IMR-90 (cell line): Measurements from ENCODE around the gene DENND6A.

Experiments used
- POLR2A ChIP-seq: IDR thresholded peaks from 2 replicates; pipeline ENCODE4 v1.6.1; 2012; ENCODE audit warnings: mild to moderate bottlenecking, low read depth, low read length
- RAD21 ChIP-seq: IDR thresholded peaks from 2 replicates; pipeline ENCODE4 v1.6.1; 2012; ENCODE audit warnings: low read length, improper control_type of control experiment

DNA sequence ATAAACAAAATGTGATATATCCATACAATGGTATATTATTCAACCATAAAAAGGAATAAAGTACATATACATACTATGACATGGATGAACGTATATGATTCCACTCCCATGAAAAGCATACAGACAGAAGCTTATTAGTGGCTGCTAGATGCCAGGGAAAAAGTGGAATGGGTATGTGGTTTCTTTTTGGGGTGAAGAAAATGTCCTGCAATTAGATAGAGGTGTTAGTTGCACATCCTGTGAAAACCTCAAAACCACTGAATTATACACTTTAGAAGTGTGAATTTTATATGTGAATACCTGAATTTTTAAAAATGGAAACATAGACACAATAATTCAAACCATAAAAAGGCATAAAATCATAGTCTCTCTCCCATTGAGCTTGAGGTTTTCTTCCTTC lies 11.2 kb downstream of the DENND6A start:
- TF ChIP-seq POLR2A, result no peak
- no peak for TF ChIP-seq RAD21
